OCI-LY1 (cell line): Measurements from ENCODE around the gene ACTL8.

Source experiments
- EZH2 ChIP-seq: fragments of 200-600 bp; sonication (generic), shearing (Covaris generic); IDR thresholded peaks from 2 replicates; pipeline ENCODE4 v1.8.0; 2017; ENCODE audit warnings: borderline replicate concordance, mixed run types, mild to moderate bottlenecking, antibody characterized with exemption, low read length, moderate library complexity, mixed read lengths
- TF ChIP-seq, protein P1 (sequence below): fragments of 200-600 bp; sonication (generic), shearing (Covaris generic); IDR thresholded peaks from 2 replicates; pipeline ENCODE4 v1.5.1; 2017; ENCODE audit warnings: mild to moderate bottlenecking, antibody characterized with exemption, low read length, moderate library complexity, mixed read lengths

- TF ChIP-seq, protein P1, sequence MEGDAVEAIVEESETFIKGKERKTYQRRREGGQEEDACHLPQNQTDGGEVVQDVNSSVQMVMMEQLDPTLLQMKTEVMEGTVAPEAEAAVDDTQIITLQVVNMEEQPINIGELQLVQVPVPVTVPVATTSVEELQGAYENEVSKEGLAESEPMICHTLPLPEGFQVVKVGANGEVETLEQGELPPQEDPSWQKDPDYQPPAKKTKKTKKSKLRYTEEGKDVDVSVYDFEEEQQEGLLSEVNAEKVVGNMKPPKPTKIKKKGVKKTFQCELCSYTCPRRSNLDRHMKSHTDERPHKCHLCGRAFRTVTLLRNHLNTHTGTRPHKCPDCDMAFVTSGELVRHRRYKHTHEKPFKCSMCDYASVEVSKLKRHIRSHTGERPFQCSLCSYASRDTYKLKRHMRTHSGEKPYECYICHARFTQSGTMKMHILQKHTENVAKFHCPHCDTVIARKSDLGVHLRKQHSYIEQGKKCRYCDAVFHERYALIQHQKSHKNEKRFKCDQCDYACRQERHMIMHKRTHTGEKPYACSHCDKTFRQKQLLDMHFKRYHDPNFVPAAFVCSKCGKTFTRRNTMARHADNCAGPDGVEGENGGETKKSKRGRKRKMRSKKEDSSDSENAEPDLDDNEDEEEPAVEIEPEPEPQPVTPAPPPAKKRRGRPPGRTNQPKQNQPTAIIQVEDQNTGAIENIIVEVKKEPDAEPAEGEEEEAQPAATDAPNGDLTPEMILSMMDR, result no peak
- TF ChIP-seq EZH2, result no peak
Observed at GRCh38 chr1:17866740-17867029, 111.6 kb downstream of the ACTL8 start.
